GM12872 (cell line): Measurements from ENCODE around the gene LRRC51.

Experiments used
- TF ChIP-seq, protein P1 (sequence below): IDR thresholded peaks from 3 replicates; pipeline ENCODE4 v1.5.1; 2011; ENCODE audit warnings: low read depth, mild to moderate bottlenecking, low read length, moderate library complexity; ENCODE audit not compliant: insufficient read depth

Gene LRRC51

DNA sequence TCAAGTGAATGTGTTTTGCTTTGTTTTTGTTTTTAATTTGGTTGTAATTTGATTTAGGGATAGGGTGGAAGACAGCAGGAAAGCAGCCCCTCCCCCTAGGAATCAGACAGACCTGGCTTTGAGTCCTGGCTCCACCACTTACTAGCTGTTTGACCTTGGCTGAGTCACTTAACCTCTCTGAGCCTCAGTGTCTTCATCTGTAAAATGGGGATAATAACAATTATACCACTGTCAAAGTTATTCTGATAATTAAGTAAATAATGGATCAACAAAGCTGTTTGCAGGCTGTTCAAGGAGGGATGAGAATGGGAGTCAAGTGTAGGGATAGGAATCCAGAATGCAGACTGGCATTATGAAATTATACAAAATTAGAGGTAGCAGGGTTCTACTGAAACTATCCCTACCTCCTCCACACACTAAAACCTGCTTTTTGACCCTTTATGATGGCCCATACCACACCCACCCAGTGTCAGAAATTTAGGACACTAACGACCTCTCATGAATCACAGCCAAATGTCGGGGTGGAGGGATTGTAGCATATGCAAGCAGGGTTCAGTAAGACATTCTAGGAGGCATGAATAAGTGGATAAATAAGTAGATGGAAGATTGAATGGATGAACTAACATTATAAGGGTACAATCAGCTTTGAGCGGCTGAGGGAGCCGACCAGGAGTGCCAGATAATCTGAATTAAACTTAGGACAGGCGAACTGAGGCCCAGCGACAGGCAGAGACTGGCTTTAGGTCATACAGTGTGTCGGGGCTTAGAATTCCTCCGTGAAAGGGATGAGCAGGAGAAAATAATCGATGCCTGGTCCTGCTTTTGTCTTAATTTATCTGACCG is 30.9 kb downstream of the LRRC51 start:
- TF ChIP-seq, protein P1, sequence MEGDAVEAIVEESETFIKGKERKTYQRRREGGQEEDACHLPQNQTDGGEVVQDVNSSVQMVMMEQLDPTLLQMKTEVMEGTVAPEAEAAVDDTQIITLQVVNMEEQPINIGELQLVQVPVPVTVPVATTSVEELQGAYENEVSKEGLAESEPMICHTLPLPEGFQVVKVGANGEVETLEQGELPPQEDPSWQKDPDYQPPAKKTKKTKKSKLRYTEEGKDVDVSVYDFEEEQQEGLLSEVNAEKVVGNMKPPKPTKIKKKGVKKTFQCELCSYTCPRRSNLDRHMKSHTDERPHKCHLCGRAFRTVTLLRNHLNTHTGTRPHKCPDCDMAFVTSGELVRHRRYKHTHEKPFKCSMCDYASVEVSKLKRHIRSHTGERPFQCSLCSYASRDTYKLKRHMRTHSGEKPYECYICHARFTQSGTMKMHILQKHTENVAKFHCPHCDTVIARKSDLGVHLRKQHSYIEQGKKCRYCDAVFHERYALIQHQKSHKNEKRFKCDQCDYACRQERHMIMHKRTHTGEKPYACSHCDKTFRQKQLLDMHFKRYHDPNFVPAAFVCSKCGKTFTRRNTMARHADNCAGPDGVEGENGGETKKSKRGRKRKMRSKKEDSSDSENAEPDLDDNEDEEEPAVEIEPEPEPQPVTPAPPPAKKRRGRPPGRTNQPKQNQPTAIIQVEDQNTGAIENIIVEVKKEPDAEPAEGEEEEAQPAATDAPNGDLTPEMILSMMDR = no peak

DNA sequence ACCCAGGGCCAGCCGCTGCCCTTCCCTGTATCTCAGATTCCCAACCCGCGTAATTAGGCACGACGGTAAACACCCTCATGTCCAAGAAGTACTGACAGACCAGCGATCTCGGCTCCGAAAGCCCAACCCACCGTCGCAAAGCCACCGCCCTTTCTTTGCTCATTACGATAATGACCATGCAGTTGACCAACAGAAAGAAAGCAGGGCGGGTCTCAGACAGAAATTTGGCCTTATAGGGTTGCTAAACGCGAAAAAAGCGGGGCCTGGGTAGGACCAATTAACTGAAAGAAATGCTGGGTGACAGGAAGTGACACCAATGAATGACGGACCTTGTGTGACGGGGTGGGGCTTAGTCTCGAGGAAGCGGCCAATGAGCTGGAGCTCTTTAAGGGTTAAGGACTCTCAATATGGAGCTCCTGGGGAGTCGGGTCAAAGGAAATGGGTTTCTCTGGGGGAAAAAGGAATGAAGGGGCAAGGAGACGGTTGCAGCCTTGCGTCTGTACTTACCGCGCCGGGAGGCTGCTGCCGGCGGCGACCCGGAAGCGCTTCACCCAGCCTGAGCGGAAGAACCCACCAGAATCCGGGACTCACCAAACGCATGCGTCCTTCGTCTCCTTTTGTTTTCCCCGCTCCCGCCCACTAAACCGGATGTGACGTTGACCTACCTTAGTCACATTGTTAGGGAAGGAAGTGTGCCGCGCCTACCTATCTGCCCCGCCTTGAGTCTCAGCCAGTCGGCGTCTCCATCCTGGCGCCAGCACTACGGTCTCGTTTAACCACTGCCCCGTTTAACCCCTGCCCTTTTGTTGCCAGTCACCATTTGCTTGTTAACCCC is 31.7 kb downstream of the LRRC51 start, which contains the start of gene ANAPC15:
TSS of gene ANAPC15 (minus strand) at position 553 of the 835 bp plus-strand sequence. CDS start 1,419 bp downstream, outside the sequence.
- TF ChIP-seq, protein P1 = no peak

DNA sequence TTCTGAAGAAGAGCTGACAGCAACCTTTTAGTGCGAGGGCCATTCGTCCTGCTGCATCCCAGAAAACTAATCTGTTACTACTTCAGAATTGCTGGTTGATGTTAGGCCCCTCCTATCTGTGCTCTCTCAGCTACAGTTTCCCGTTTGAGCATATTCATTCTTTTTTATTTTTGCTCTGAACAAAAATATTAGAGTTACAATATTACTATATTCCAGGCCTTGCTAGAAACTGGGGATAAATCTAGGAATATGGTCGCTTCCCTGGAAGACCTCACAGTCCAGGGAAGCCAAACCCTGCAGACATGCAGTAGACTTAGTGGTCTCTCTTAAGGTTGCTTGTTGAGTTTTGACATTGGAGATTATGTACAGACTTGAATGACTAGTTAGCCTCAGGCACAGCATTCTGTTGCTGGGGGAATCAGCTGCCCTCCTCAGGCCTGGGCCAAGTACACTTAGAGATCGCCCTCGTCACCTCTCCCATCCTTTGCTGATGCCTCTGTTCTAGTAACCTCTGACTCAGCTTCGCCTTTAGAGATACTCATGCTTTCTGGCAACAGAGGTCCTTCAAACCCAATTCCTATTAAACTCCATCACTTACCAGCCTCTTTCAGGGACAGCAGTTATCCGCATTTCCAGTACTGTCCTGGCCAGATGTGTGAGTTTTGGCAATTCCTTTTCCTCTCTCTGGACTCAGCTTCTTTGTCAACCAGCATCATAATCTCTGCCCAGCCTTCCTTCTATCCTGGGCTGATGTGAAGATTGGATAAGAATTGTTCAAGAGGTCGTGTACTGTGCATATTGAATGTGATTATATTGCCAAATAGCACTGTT is 32.5 kb downstream of the LRRC51 start:
- TF ChIP-seq, protein P1 = no peak

DNA sequence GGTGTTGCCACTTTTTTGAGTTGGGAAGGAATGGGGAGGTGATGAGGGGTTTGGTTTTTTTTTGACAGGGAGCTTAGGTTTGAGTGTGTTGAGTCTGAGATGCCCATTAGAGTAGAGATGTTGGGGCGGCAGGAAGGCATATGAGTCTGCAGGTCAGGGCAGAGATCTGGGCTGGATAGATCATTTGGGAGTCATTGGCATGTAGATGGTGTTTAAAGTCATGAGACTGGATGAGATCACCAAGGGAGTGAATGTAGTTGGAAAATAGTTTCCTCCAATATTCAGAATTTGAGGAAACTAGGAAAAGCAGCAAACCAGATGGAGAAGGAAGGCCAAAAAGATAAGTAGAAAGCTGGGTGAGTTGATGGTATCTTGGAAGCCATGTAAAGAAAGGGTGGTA is 33.9 kb downstream of the LRRC51 start:
- TF ChIP-seq, protein P1 = no peak

DNA sequence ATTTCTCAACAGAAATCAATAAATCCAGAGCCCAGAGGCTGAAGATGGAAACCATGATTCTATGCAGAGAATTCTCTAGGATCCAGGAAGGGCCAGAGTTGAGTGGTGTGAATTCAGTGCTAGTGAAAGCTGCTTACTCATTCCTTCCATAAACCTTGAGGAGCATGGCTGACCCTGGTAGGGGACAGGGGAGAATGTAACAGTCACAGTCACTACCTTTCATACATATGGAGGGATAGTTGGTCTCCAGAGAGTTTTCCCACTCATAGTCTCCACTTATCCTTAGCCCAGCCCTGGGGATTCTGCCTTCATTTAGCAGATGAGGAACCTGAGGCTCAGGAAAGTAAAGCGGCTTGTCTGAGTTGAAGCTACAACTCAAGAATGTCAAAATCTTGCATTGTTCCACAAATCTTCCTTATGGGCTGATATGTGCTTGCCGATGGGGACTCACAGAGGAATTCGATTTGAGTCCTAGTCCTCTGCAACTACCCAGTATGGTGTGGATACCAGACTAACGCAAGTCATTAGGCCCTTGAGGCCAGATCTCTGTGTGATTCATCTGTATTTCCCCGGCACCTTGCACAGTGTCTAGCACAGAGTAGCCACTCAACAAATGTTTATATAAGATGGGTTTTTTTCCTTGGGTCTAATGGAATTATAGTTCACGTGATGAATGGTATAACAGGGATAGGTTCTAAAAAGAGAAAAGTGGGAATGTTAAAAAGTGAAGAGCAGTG is 35.5 kb downstream of the LRRC51 start:
- TF ChIP-seq, protein P1 = no peak

DNA sequence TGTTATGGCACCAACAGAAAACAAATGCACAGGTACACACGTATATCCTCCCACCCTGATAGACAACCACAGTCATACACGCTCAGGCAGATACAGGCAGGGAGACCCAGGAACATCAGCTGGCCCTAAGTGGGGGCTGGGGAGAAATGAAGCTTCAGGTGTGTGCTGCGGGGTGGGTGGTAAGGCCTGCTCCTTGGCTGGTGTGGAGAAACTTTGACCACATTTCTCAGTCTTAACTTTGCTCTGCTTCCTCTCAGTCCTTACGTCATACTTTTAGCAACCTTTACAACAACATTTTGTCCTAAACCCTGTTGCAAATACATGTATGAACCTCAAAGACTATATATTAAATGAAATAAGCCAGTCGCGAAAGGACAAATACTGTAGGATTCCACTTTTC is 38.5 kb downstream of the LRRC51 start:
- TF ChIP-seq, protein P1 = no peak
